Keratinocyte (primary cell): ENCODE data around the gene TRAF3. TPM values are rescaled to one million over a fixed set of nuclear protein-coding genes. Genes with fewer than 3 reads are reported as not detected.

Experiments
- DNase-seq: peaks from one replicate; pipeline ENCODE4 v3.0.0-alpha.2; 2011; ENCODE audit warnings: low read depth, missing footprints, low spot score
- FAIRE-seq: peaks from 2 replicates; lab custom pipeline; 2011; peaks lifted over from hg19 to GRCh38; lab: Jason Lieb, UNC
- H2AFZ ChIP-seq: 2 replicates; pipeline ENCODE4 v1.6.0; 2012; ENCODE audit warnings: low read length, control low read depth, inconsistent platforms; ENCODE audit not compliant: control insufficient read depth
- H3K27ac ChIP-seq: 2 replicates; pipeline ENCODE4 v1.5.1; 2011; ENCODE audit warnings: low read length; ENCODE audit not compliant: control insufficient read depth, insufficient read depth
- H3K27me3 ChIP-seq: 3 replicates; pipeline ENCODE4 v1.6.0; 2011; ENCODE audit warnings: low read length; ENCODE audit not compliant: control insufficient read depth, insufficient read depth; ENCODE audit errors: extremely low read depth
- H3K36me3 ChIP-seq, 2 experiments: 2 replicates in 1 of 2; 3 replicates in 1 of 2; pipeline ENCODE4 v1.5.1; 2011; ENCODE audit warnings: low read length in 2 of 2, mild to moderate bottlenecking in 1 of 2; ENCODE audit not compliant: control insufficient read depth in 2 of 2, insufficient read depth in 2 of 2; ENCODE audit errors: extremely low read depth in 1 of 2
- H3K4me1 ChIP-seq: 3 replicates; pipeline ENCODE4 v1.5.1; 2011; ENCODE audit warnings: low read length; ENCODE audit not compliant: control insufficient read depth, insufficient read depth; ENCODE audit errors: extremely low read depth
- H3K4me2 ChIP-seq: 3 replicates; pipeline ENCODE4 v1.6.0; 2011; ENCODE audit warnings: low read depth, low read length; ENCODE audit not compliant: control insufficient read depth, insufficient read depth; ENCODE audit errors: extremely low read depth
- H3K4me3 ChIP-seq, 3 experiments: fragments of 200-600 bp in 1 of 3; sonication (generic) in 1 of 3; 2 replicates in 2 of 3; 3 replicates in 1 of 3; pipeline ENCODE4 v1.5.1; 2011 to 2016; ENCODE audit warnings: low read length in 3 of 3, mild to moderate bottlenecking in 3 of 3, control low read depth in 2 of 3, inconsistent platforms in 1 of 3, low read depth in 1 of 3, mixed read lengths in 1 of 3, mixed run types in 1 of 3, moderate library complexity in 1 of 3; ENCODE audit not compliant: control insufficient read depth in 2 of 3, insufficient read depth in 2 of 3; ENCODE audit errors: extremely low read depth in 1 of 3
- H3K79me2 ChIP-seq: 2 replicates; pipeline ENCODE4 v1.6.0; 2012; ENCODE audit warnings: low read length; ENCODE audit not compliant: control insufficient read depth, insufficient read depth
- H3K9ac ChIP-seq: 3 replicates; pipeline ENCODE4 v1.6.0; 2011; ENCODE audit warnings: low read length; ENCODE audit not compliant: control insufficient read depth, insufficient read depth; ENCODE audit errors: extremely low read depth
- H3K9me1 ChIP-seq: 3 replicates; pipeline ENCODE4 v1.6.0; 2011; ENCODE audit warnings: low read length; ENCODE audit not compliant: control insufficient read depth, insufficient read depth; ENCODE audit errors: extremely low read depth
- H3K9me3 ChIP-seq: 2 replicates; pipeline ENCODE4 v1.5.1; 2012; ENCODE audit warnings: low read depth, low read length; ENCODE audit not compliant: control insufficient read depth
- H4K20me1 ChIP-seq: 3 replicates; pipeline ENCODE4 v1.6.0; 2011; ENCODE audit warnings: low read length; ENCODE audit not compliant: control insufficient read depth, insufficient read depth; ENCODE audit errors: extremely low read depth
- EZH2 ChIP-seq: IDR thresholded peaks from one replicate; pipeline ENCODE4 v1.6.1; 2012; ENCODE audit warnings: inconsistent platforms, mild to moderate bottlenecking, low read length, moderate library complexity
- dilution Hi-C: fragments of 300-500 bp; cut with MboI; formaldehyde crosslinking; loops from one replicate; pipeline ENCODE4 v1.7.0; 2020; ENCODE audit warnings: low sequenced_read_pairs; ENCODE audit not compliant: extremely low pct_ligation_motif_present
- polyA plus RNA-seq, 5 experiments: library from polyadenylated mRNA; depleted of rRNA in 3 of 5; stranded (reverse) in 3 of 5; stranded (forward) in 1 of 5; unstranded in 1 of 5; fragments of >200 nt; gene quantifications; 1 replicate in 1 of 5; 2 replicates in 3 of 5; 3 replicates in 1 of 5; pipeline versions ENCODE4 v1.2.1 to v1.2.3, GENCODE V29; 2011 to 2012; ENCODE audit warnings: missing spikeins in 2 of 5, low read depth in 1 of 5, low replicate concordance in 1 of 5
- TF ChIP-seq, protein P1 (sequence below), 3 experiments: IDR thresholded peaks in 1 of 3; conservative IDR thresholded peaks in 1 of 3; optimal IDR thresholded peaks in 1 of 3; 2 replicates in 2 of 3; 3 replicates in 1 of 3; pipeline versions ENCODE3 to v1.5.1; 2011; ENCODE audit warnings: low read length in 3 of 3, mild to moderate bottlenecking in 3 of 3, moderate library complexity in 2 of 3, control low read depth in 1 of 3, inconsistent platforms in 1 of 3; ENCODE audit not compliant: insufficient read depth in 2 of 3; ENCODE audit errors: extremely low read depth in 1 of 3

The TRAF3 gene
- polyA plus RNA-seq, 1 donor (not counting 4 experiments of a cell fraction or from before 2014, with no cell fraction given): 12.5 TPM

GRCh38 chr14:102805371-102805891, 28.2 kb downstream of the TRAF3 start:
- Histone ChIP-seq H3K4me3 (no peak overlapping the region), H3K4me1 (peaks cover 10% of the 10 kb centered on the region), H3K9me1 (no peaks in the 10 kb centered on the region), H3K27me3 (no peaks in the 10 kb centered on the region), H3K27ac (no peak overlapping the region), H3K9ac (no peak overlapping the region), H4K20me1 (peaks cover 3% of the 10 kb centered on the region), H3K36me3 (no peaks in the 10 kb centered on the region), H3K79me2 (peaks cover 32% of the 10 kb centered on the region), H3K4me2 (no peak overlapping the region), H3K9me3 (no peaks in the 10 kb centered on the region), H2AFZ (no peak overlapping the region)
- TF ChIP-seq, protein P1, sequence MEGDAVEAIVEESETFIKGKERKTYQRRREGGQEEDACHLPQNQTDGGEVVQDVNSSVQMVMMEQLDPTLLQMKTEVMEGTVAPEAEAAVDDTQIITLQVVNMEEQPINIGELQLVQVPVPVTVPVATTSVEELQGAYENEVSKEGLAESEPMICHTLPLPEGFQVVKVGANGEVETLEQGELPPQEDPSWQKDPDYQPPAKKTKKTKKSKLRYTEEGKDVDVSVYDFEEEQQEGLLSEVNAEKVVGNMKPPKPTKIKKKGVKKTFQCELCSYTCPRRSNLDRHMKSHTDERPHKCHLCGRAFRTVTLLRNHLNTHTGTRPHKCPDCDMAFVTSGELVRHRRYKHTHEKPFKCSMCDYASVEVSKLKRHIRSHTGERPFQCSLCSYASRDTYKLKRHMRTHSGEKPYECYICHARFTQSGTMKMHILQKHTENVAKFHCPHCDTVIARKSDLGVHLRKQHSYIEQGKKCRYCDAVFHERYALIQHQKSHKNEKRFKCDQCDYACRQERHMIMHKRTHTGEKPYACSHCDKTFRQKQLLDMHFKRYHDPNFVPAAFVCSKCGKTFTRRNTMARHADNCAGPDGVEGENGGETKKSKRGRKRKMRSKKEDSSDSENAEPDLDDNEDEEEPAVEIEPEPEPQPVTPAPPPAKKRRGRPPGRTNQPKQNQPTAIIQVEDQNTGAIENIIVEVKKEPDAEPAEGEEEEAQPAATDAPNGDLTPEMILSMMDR (optimal IDR thresholded peaks at IDR 0.05 in 1 of 3, IDR thresholded peaks at IDR 0.05 in 1 of 3, conservative IDR thresholded peaks at IDR 0.05 in 1 of 3; ENCODE audit: extremely low read depth in 1 of 3, insufficient read depth in 2 of 3, low read length in 3 of 3): no peak
- no peak for TF ChIP-seq EZH2
- DNase-seq: no peak
- no peak for FAIRE-seq
- dilution Hi-C loops: no loop called here

DNA sequence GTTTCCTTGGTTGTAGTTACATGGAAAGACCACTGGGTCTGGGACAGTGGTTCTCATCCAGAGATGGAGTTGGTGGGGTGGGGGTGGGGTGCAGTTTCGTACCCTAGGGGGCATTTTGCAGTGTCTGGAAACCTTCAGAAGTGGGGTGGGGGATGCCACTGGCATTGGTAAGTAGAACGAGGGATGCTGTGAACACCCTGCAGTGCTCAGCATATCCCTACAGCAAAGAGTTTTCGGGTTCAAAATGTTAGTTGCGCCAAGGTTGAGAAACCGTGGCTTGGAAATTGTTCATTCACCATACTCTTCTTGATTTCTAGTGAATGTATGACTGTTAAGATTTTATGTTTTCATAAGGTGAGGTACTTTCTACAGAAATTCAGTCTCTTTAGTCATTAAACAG, 28.7 kb downstream of the TRAF3 start:
- dilution Hi-C loops: no loop called here
- H3K9me1 ChIP-seq: no peaks in the 10 kb centered on the region
- no peak overlapping the region for H2AFZ ChIP-seq
- peaks cover 10% of the 10 kb centered on the region for H3K4me1 ChIP-seq
- H4K20me1 ChIP-seq: peaks cover 3% of the 10 kb centered on the region
- TF ChIP-seq, protein P1 (optimal IDR thresholded peaks at IDR 0.05 in 1 of 3, IDR thresholded peaks at IDR 0.05 in 1 of 3, conservative IDR thresholded peaks at IDR 0.05 in 1 of 3; ENCODE audit: extremely low read depth in 1 of 3, insufficient read depth in 2 of 3, low read length in 3 of 3): no peak
- no peak for TF ChIP-seq EZH2
- DNase-seq: no peak
- H3K27me3 ChIP-seq: no peaks in the 10 kb centered on the region
- H3K9ac ChIP-seq: no peak overlapping the region
- no peak for FAIRE-seq
- no peak overlapping the region for H3K4me2 ChIP-seq
- no peak overlapping the region for H3K27ac ChIP-seq
- peaks cover 35% of the 10 kb centered on the region for H3K79me2 ChIP-seq
- H3K9me3 ChIP-seq: no peaks in the 10 kb centered on the region
- no peaks in the 10 kb centered on the region for H3K36me3 ChIP-seq
- H3K4me3 ChIP-seq: no peak overlapping the region
